Endothelial cell of umbilical vein (primary cell): ENCODE results near the gene STK39. TPM values are rescaled to one million over a fixed set of nuclear protein-coding genes. Genes with fewer than 3 reads are reported as not detected.

Experiments
- BruUV-seq: library from RNA; stranded (reverse); fragments of 400-500 nt; replicated peaks from 2 replicates; lab custom pipeline; 2021; lab: Mats Ljungman, UMichigan
- CTCF ChIA-PET: fragments of 300-600, 350-600 bp; sonication (Branson Sonifier 250); formaldehyde crosslinking; loops from one replicate; lab custom pipeline; 2021; ENCODE audit warnings: antibody characterized with exemption, inconsistent platforms; lab: Charles Lee
- POLR2A ChIA-PET: fragments of 300-600, 350-600 bp; sonication (Branson Sonifier 250); formaldehyde crosslinking; loops from one replicate; lab custom pipeline; 2021; ENCODE audit warnings: antibody characterized with exemption, inconsistent platforms; lab: Charles Lee
- DNase-seq: peaks from one replicate; pipeline ENCODE4 v3.0.0-alpha.2; 2011; ENCODE audit warnings: low read depth, low spot score
- FAIRE-seq: peaks from 2 replicates; lab custom pipeline; 2011; peaks lifted over from hg19 to GRCh38; lab: Jason Lieb, UNC
- H2AFZ ChIP-seq: 2 replicates; pipeline ENCODE4 v1.6.0; 2012; ENCODE audit warnings: low read depth, low read length, control low read depth, inconsistent platforms
- H3K27ac ChIP-seq: 2 replicates; pipeline ENCODE4 v1.5.1; 2011; ENCODE audit warnings: low read depth, mild to moderate bottlenecking, control low read depth, low read length, moderate library complexity; ENCODE audit not compliant: insufficient read depth
- H3K27me3 ChIP-seq, 2 experiments: 2 replicates each; pipeline versions ENCODE4 v1.6.0 to v1.6.1; 2011; ENCODE audit warnings: low read length in 2 of 2, mixed read lengths in 1 of 2; ENCODE audit not compliant: control insufficient read depth in 2 of 2, insufficient read depth in 2 of 2
- H3K36me3 ChIP-seq, 2 experiments: 2 replicates in 1 of 2; 3 replicates in 1 of 2; pipeline ENCODE4 v1.5.1; 2011; ENCODE audit warnings: low read length in 2 of 2, mild to moderate bottlenecking in 1 of 2, moderate library complexity in 1 of 2; ENCODE audit not compliant: control insufficient read depth in 2 of 2, insufficient read depth in 2 of 2; ENCODE audit errors: extremely low read depth in 1 of 2
- H3K4me1 ChIP-seq: 3 replicates; pipeline ENCODE4 v1.5.1; 2011; ENCODE audit warnings: mild to moderate bottlenecking, low read length; ENCODE audit not compliant: control insufficient read depth, insufficient read depth; ENCODE audit errors: extremely low read depth
- H3K4me2 ChIP-seq: 2 replicates; pipeline ENCODE4 v1.6.1; 2011; ENCODE audit warnings: low read length, control low read depth, mixed read lengths; ENCODE audit not compliant: insufficient read depth
- H3K4me3 ChIP-seq, 3 experiments: fragments of 200-600 bp in 1 of 3; sonication (generic), shearing (Covaris generic) in 1 of 3; replicated peaks in 1 of 3; 2 replicates each; pipeline ENCODE4 v1.5.1; 2011 to 2016; ENCODE audit warnings: control low read depth in 3 of 3, low read length in 3 of 3, mild to moderate bottlenecking in 2 of 3, inconsistent platforms in 1 of 3, low read depth in 1 of 3, moderate library complexity in 1 of 3; ENCODE audit not compliant: insufficient read depth in 1 of 3
- H3K79me2 ChIP-seq: 2 replicates; pipeline ENCODE4 v1.6.0; 2012; ENCODE audit warnings: low read length, inconsistent platforms; ENCODE audit not compliant: control insufficient read depth, insufficient read depth
- H3K9ac ChIP-seq: replicated peaks from 2 replicates; pipeline ENCODE3; 2011; ENCODE audit warnings: low read length, control low read depth; ENCODE audit not compliant: insufficient read depth; ENCODE audit errors: extremely low read depth
- H3K9me1 ChIP-seq: replicated peaks from 3 replicates; pipeline ENCODE4 v1.6.0; 2011; ENCODE audit warnings: mild to moderate bottlenecking, low read length; ENCODE audit not compliant: control insufficient read depth, insufficient read depth; ENCODE audit errors: extremely low read depth
- H3K9me3 ChIP-seq: replicated peaks from 2 replicates; pipeline ENCODE4 v1.5.1; 2012; ENCODE audit warnings: low read length, inconsistent platforms; ENCODE audit not compliant: control insufficient read depth, insufficient read depth
- H4K20me1 ChIP-seq: replicated peaks from 2 replicates; pipeline ENCODE3; 2011; ENCODE audit warnings: mild to moderate bottlenecking, low read length; ENCODE audit not compliant: control insufficient read depth, insufficient read depth; ENCODE audit errors: extremely low read depth
- CTCF ChIP-seq, 2 donors: IDR thresholded peaks; 1 replicate in 1 of 2; 2 replicates in 1 of 2; pipeline ENCODE4 v1.5.1; 2011; ENCODE audit warnings: low read length in 2 of 2, mild to moderate bottlenecking in 2 of 2, moderate library complexity in 2 of 2, control low read depth in 1 of 2, inconsistent platforms in 1 of 2, low read depth in 1 of 2; ENCODE audit not compliant: insufficient read depth in 1 of 2; ENCODE audit errors: extremely low read depth in 1 of 2
- EZH2 ChIP-seq: IDR thresholded peaks from 2 replicates; pipeline ENCODE4 v1.6.1; 2012; ENCODE audit warnings: borderline replicate concordance, low read depth, mild to moderate bottlenecking, moderate library complexity, low read length, inconsistent platforms; ENCODE audit not compliant: severe bottlenecking
- FOS ChIP-seq: IDR thresholded peaks from 2 replicates; pipeline ENCODE4 v1.6.1; 2011; ENCODE audit warnings: mild to moderate bottlenecking, low read length, moderate library complexity, borderline replicate concordance; ENCODE audit not compliant: insufficient read depth
- GATA2 ChIP-seq: IDR thresholded peaks from 2 replicates; pipeline ENCODE4 v1.7.0; 2011; ENCODE audit warnings: low read depth, mild to moderate bottlenecking, moderate library complexity, mixed read lengths, low read length; ENCODE audit not compliant: insufficient read length, insufficient read depth
- JUN ChIP-seq: IDR thresholded peaks from 2 replicates; pipeline ENCODE4 v1.6.1; 2011; ENCODE audit warnings: borderline replicate concordance, low read depth; ENCODE audit not compliant: insufficient read length, insufficient read depth
- MAX ChIP-seq: IDR thresholded peaks from 2 replicates; pipeline ENCODE4 v1.6.1; 2011; ENCODE audit not compliant: insufficient read depth, insufficient read length
- MYC ChIP-seq: IDR thresholded peaks from one replicate; pipeline ENCODE4 v1.6.1; 2011; ENCODE audit warnings: mild to moderate bottlenecking, low read depth, low read length
- POLR2A ChIP-seq: IDR thresholded peaks from 2 replicates; pipeline ENCODE4 v1.6.1; 2012; ENCODE audit warnings: low read depth, mild to moderate bottlenecking, control low read depth, low read length
- POLR2AphosphoS5 ChIP-seq: IDR thresholded peaks from 2 replicates; pipeline ENCODE4 v1.6.1; 2012; ENCODE audit warnings: low read depth, mild to moderate bottlenecking, control low read depth, low read length, moderate library complexity; ENCODE audit not compliant: insufficient read depth
- dilution Hi-C: fragments of 300-500 bp; cut with MboI; formaldehyde crosslinking; loops from one replicate; pipeline ENCODE4 v1.15.0; 2019; ENCODE audit warnings: low sequenced_read_pairs; ENCODE audit not compliant: extremely low pct_ligation_motif_present
- intact Hi-C: fragments of 100-400 bp; cut with micrococcal nuclease; formaldehyde crosslinking; loops from one replicate; pipeline ENCODE4 v1.10.0; 2022
- polyA plus RNA-seq, 4 experiments: library from polyadenylated mRNA; depleted of rRNA in 3 of 4; stranded (reverse) in 3 of 4; unstranded in 1 of 4; fragments of >200 nt; gene quantifications; 2 replicates each; pipeline versions ENCODE4 v1.2.1 to v1.2.3, GENCODE V29; 2011 to 2012; ENCODE audit warnings: missing spikeins in 1 of 4
- total RNA-seq: library from RNA; stranded (reverse); gene quantifications from 2 replicates; pipeline ENCODE4 v1.2.3, GENCODE V29; 2021

STK39 gene
- total and polyA plus RNA-seq, 2 donors (not counting 3 experiments of a cell fraction or from before 2014, with no cell fraction given) = 4.6 to 13.1 TPM

GRCh38 chr2:168050377-168050776, 197.0 kb downstream of the STK39 start:
- H3K36me3 ChIP-seq = no peaks in the 10 kb centered on the region
- no peaks in the 10 kb centered on the region for H3K9me3 ChIP-seq
- no peaks in the 10 kb centered on the region for H3K27me3 ChIP-seq
- TF ChIP-seq CTCF (IDR thresholded peaks at IDR 0.05; ENCODE audit: extremely low read depth in 1 of 2, insufficient read depth in 1 of 2, low read depth in 1 of 2, low read length in 2 of 2) (no peak), FOS (no peak), MAX (no peak), POLR2A (no peak), POLR2AphosphoS5 (no peak), GATA2 (no peak), EZH2 (no peak), MYC (no peak), JUN (no peak)
- DNase-seq = no peak
- no peak overlapping the region for H3K9ac ChIP-seq
- dilution Hi-C loops = no loop called here
- no peak overlapping the region for H3K4me2 ChIP-seq
- no peak overlapping the region for H2AFZ ChIP-seq
- intact Hi-C loops = no loop called here
- no peak overlapping the region for H3K4me3 ChIP-seq
- CTCF ChIA-PET = no interaction called here
- H4K20me1 ChIP-seq = no peaks in the 10 kb centered on the region
- POLR2A ChIA-PET = no interaction called here
- no peaks in the 10 kb centered on the region for H3K79me2 ChIP-seq
- no peak for FAIRE-seq
- H3K27ac ChIP-seq = no peak overlapping the region
- no peaks in the 10 kb centered on the region for H3K9me1 ChIP-seq
- no TSS peak for BruUV-seq
- H3K4me1 ChIP-seq = no peaks in the 10 kb centered on the region
